OCI-LY1 (cell line): Measurements from ENCODE around the gene TTC4.
A peak's percentile ranks its signal among the peaks of the same experiment; 100 is the strongest.

Experiments
- H2AFZ ChIP-seq: fragments of 200-600 bp; sonication (generic), shearing (Covaris generic); 2 replicates; pipeline ENCODE4 v1.6.0; 2014; ENCODE audit warnings: antibody characterized with exemption, mild to moderate bottlenecking, low read length
- H3F3A ChIP-seq: fragments of 200-600 bp; sonication (generic), shearing (Covaris generic); 2 replicates; pipeline ENCODE4 v1.6.0; 2014; ENCODE audit warnings: mild to moderate bottlenecking, antibody characterized with exemption, low read length, moderate library complexity; ENCODE audit not compliant: insufficient read depth
- H3K27ac ChIP-seq: fragments of 200-600 bp; sonication (generic); 2 replicates; pipeline ENCODE4 v1.5.1; 2014; ENCODE audit warnings: low read length, mixed run types, mild to moderate bottlenecking, low read depth; ENCODE audit not compliant: poor library complexity, severe bottlenecking
- H3K27me3 ChIP-seq: fragments of 200-600 bp; sonication (generic); 2 replicates; pipeline ENCODE4 v1.6.0; 2014; ENCODE audit warnings: antibody characterized with exemption, mild to moderate bottlenecking, low read length, moderate library complexity; ENCODE audit not compliant: insufficient read depth
- H3K36me3 ChIP-seq: fragments of 200-600 bp; sonication (generic); 2 replicates; pipeline ENCODE4 v1.6.1; 2014; ENCODE audit warnings: mild to moderate bottlenecking, antibody characterized with exemption, low read length, moderate library complexity, mixed read lengths; ENCODE audit not compliant: insufficient read depth
- H3K4me1 ChIP-seq: fragments of 200-600 bp; sonication (generic); 2 replicates; pipeline ENCODE4 v1.5.1; 2014; ENCODE audit warnings: mild to moderate bottlenecking, low read length, moderate library complexity; ENCODE audit not compliant: insufficient read depth, severe bottlenecking
- H3K4me2 ChIP-seq: fragments of 200-600 bp; sonication (generic), shearing (Covaris generic); 2 replicates; pipeline ENCODE4 v1.6.1; 2014; ENCODE audit warnings: low read length
- H3K4me3 ChIP-seq: fragments of 200-600 bp; sonication (generic); 2 replicates; pipeline ENCODE4 v1.5.1; 2014; ENCODE audit warnings: low read length, low read depth, mild to moderate bottlenecking, mixed read lengths; ENCODE audit not compliant: poor library complexity, severe bottlenecking
- H3K79me2 ChIP-seq: fragments of 200-600 bp; shearing (Covaris generic); 2 replicates; pipeline ENCODE4 v1.6.1; 2016; ENCODE audit warnings: mixed run types, low read length, mixed read lengths; ENCODE audit not compliant: insufficient read depth
- H3K9ac ChIP-seq: fragments of 200-600 bp; sonication (generic), shearing (Covaris generic); 2 replicates; pipeline ENCODE4 v1.6.1; 2014; ENCODE audit warnings: mild to moderate bottlenecking, low read length, mixed read lengths
- H3K9me2 ChIP-seq: fragments of 200-600 bp; sonication (generic), shearing (Covaris generic); 2 replicates; pipeline ENCODE4 v1.6.1; 2014; ENCODE audit warnings: low read depth, mild to moderate bottlenecking, low read length, mixed read lengths
- H3K9me3 ChIP-seq: fragments of 200-600 bp; shearing (Covaris generic); 2 replicates; pipeline ENCODE4 v1.6.1; 2014; ENCODE audit warnings: low read length, mixed read lengths
- H4K20me1 ChIP-seq: fragments of 200-600 bp; sonication (generic), shearing (Covaris generic); 2 replicates; pipeline ENCODE4 v1.6.0; 2016; ENCODE audit warnings: mild to moderate bottlenecking, low read length; ENCODE audit not compliant: insufficient read depth
- CTCF ChIP-seq: fragments of 200-600 bp; sonication (generic), shearing (Covaris generic); IDR thresholded peaks from 2 replicates; pipeline ENCODE4 v1.5.1; 2017; ENCODE audit warnings: mild to moderate bottlenecking, antibody characterized with exemption, low read length, moderate library complexity, mixed read lengths
- EZH2 ChIP-seq: fragments of 200-600 bp; sonication (generic), shearing (Covaris generic); IDR thresholded peaks from 2 replicates; pipeline ENCODE4 v1.8.0; 2017; ENCODE audit warnings: borderline replicate concordance, mixed run types, mild to moderate bottlenecking, antibody characterized with exemption, low read length, moderate library complexity, mixed read lengths

TTC4 gene, protein sequence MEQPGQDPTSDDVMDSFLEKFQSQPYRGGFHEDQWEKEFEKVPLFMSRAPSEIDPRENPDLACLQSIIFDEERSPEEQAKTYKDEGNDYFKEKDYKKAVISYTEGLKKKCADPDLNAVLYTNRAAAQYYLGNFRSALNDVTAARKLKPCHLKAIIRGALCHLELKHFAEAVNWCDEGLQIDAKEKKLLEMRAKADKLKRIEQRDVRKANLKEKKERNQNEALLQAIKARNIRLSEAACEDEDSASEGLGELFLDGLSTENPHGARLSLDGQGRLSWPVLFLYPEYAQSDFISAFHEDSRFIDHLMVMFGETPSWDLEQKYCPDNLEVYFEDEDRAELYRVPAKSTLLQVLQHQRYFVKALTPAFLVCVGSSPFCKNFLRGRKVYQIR

GRCh38 chr1:54715493-54716298, at the start of gene TTC4:
TSS of gene TTC4 (plus strand) at chr1:54715861. CDS start at chr1:54715909, 48 bp downstream.
- H3F3A ChIP-seq: no peaks in the 10 kb centered on the region
- H3K4me1 ChIP-seq: peaks cover 16% of the 10 kb centered on the region
- no peaks in the 10 kb centered on the region for H3K9me2 ChIP-seq
- peak within 1 kb of the TSS; percentile 93 for H3K4me2 ChIP-seq
- H3K27me3 ChIP-seq: 0 out of 2 replicates have a peak, but pooled peaks cover 3% of the 10 kb centered on the region
- peak within 1 kb of the TSS; percentile 87 for H2AFZ ChIP-seq
- no peaks in the 10 kb centered on the region for H4K20me1 ChIP-seq
- H3K9me3 ChIP-seq: no peaks in the 10 kb centered on the region
- peak within 1 kb of the TSS; percentile 85 for H3K4me3 ChIP-seq
- H3K36me3 ChIP-seq: peaks cover 28% of the 10 kb centered on the region
- peaks cover 14% of the 10 kb centered on the region for H3K79me2 ChIP-seq
- TF ChIP-seq CTCF (no peak), EZH2 (no peak)
- H3K9ac ChIP-seq: peak within 1 kb of the TSS; percentile 86
- H3K27ac ChIP-seq: no peak within 1 kb of the TSS

GRCh38 chr1:54666333-54666732, 49.3 kb upstream of the TTC4 start:
- H3K27ac ChIP-seq: no peak overlapping the region
- H3K4me3 ChIP-seq: no peak overlapping the region
- H3K9me3 ChIP-seq: no peaks in the 10 kb centered on the region
- H3K27me3 ChIP-seq: no peaks in the 10 kb centered on the region
- H3K36me3 ChIP-seq: no peaks in the 10 kb centered on the region
- no peak for TF ChIP-seq EZH2
- TF ChIP-seq CTCF: no peak
- H4K20me1 ChIP-seq: no peaks in the 10 kb centered on the region
- H3K4me2 ChIP-seq: no peak overlapping the region
- no peaks in the 10 kb centered on the region for H3K9me2 ChIP-seq
- H3K79me2 ChIP-seq: no peaks in the 10 kb centered on the region
- H3K9ac ChIP-seq: no peak overlapping the region
- no peaks in the 10 kb centered on the region for H3K4me1 ChIP-seq
- no peaks in the 10 kb centered on the region for H3F3A ChIP-seq
- H2AFZ ChIP-seq: no peak overlapping the region

DNA sequence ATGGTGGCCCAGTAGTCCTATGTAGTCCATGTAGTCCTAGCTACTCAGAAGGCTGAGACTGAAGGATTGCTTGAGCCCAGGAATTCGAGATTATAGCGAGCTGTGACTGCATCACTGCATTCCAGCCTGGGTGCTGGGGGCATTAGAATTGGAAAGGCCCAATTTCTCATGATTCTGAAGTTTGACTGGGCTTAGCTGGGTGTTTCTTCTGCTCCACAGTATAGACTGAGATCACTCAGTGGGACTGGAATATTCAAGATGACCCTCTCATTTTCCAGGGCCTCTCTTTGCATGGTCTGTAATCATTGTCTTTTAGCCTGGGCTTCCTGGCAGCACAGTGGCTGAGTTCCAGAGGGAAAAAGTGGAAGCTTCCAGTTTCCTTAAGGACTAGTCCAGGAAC, 47.9 kb upstream of the TTC4 start:
- Histone ChIP-seq H3K27me3 (no peaks in the 10 kb centered on the region), H3K79me2 (no peaks in the 10 kb centered on the region), H2AFZ (no peak overlapping the region), H3K9me3 (no peaks in the 10 kb centered on the region), H3K4me1 (no peaks in the 10 kb centered on the region), H3K36me3 (no peaks in the 10 kb centered on the region), H3K4me3 (no peak overlapping the region), H3K9me2 (no peaks in the 10 kb centered on the region), H4K20me1 (no peaks in the 10 kb centered on the region), H3K27ac (no peak overlapping the region), H3K4me2 (no peak overlapping the region), H3F3A (no peaks in the 10 kb centered on the region), H3K9ac (no peak overlapping the region)
- TF ChIP-seq CTCF: no peak
- no peak for TF ChIP-seq EZH2
